Fibroblast of skin of left biceps (primary cell): ENCODE measurements around the gene ARHGAP27.
"Not testable (repeated sequence)": the region's sequence is repeated elsewhere in the genome, so short reads cannot be mapped to it uniquely, and the experiment has no call there.

ENCODE experiments used
- DNase-seq, 2 experiments: peaks; one replicate each; pipeline ENCODE4 v3.0.0-alpha.2; 2013; ENCODE audit warnings: low read depth in 2 of 2

Gene ARHGAP27, protein sequence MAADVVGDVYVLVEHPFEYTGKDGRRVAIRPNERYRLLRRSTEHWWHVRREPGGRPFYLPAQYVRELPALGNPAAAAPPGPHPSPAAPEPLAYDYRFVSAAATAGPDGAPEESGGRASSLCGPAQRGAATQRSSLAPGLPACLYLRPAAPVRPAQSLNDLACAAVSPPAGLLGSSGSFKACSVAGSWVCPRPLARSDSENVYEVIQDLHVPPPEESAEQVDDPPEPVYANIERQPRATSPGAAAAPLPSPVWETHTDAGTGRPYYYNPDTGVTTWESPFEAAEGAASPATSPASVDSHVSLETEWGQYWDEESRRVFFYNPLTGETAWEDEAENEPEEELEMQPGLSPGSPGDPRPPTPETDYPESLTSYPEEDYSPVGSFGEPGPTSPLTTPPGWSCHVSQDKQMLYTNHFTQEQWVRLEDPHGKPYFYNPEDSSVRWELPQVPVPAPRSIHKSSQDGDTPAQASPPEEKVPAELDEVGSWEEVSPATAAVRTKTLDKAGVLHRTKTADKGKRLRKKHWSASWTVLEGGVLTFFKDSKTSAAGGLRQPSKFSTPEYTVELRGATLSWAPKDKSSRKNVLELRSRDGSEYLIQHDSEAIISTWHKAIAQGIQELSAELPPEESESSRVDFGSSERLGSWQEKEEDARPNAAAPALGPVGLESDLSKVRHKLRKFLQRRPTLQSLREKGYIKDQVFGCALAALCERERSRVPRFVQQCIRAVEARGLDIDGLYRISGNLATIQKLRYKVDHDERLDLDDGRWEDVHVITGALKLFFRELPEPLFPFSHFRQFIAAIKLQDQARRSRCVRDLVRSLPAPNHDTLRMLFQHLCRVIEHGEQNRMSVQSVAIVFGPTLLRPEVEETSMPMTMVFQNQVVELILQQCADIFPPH

DNA sequence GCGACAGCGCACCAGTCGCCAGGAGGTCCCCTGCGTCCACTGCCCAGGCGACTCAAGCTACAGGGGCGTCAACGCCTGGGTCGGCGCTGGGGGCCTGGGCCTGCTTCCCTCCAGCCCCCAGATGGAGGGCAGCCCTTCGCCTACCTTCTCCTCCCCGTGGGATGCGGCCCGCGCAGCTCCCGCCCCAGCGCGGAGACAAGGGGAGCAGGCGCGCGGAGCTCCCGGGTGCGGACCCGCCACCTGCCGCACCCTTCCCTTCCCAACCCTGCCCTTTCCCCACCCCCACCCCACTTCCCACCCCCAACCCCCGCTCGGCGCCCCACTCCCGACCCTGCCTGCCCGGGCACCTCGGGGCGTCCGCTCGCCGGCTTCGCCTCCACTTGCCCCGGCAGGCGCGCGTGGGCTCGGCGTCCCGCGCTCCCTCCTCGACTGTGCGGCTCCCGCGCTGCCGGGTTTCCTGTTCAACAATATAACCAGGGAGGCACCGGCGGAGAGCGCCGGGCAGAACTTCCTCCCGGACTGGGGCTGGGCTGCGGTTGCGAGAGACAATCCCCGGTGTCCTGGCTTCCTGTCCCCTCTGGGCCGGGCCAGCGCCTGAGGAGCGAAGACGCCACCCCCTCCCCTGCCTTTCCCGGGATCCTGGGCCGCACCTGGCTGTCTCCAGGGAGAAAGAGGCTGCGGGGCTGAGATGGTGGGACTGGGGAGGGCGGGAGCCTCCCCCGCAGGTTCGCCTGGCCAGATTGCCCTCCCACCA, at the start of gene ARHGAP27:
Gene ARHGAP27, minus strand, starts transcription at position 466 of the 754 bp plus-strand sequence. CDS start 2,591 bp downstream, outside the sequence.
- DNase-seq, result no peak

DNA sequence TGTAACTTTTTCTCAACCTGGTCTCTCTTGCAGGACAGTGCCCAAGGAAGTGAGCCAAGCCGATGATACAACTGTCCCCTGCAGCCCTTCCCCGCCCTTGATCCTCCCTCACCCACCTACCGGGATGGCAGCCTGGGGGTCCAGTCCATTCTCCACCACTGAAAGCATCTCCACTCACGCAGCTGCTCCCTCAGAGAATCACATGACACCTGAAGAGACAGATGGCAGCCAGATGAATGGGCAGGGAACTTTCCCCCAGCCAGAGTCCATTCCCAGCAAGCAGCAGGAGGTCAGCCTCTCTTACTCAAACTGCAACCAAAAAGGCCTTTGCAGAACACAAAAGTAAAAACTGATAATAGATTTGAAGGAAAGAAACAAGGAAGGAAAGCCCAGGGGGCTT, 49.6 kb upstream of the ARHGAP27 start:
- DNase-seq, result not testable (repeated sequence)

DNA sequence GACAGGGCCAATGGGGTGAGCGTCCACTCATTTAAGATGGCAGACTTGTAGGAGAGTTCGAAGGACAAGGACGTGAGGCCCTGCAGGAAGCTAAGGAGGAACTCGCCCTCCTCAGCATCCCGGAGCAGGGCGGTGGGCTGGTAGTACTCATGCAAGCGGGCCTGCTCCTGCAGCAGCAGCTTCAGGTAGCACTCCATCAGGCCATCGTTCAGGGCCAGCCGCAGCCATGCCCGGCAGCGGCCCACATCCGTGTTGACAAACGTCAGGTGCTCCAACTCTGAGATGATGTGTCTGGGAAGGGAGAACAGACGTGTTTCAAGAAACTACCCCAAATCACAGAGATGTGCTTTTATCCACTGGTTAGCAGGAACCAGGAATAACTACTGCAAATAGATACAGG, 42.8 kb upstream of the ARHGAP27 start:
- DNase-seq, result not testable (repeated sequence)

DNA sequence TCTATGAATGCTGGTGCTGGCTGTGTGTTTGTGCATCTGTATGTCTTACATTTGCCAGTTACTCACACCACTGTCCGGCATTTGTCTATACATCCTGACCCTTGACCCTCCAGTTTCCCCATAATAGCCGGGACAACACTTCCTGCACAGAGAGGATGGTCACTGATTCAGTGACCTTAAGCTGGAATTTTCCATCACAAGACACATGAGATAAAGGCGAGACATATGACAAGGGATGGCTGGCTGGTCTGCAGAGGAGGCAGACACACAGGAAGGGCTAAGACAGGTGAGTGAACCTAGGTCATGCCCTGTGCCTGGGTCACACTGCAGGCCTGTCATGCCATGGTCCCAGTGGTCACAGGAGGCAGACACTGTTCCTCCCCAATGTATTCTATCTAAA, 39.6 kb upstream of the ARHGAP27 start:
- DNase-seq, result not testable (repeated sequence)

DNA sequence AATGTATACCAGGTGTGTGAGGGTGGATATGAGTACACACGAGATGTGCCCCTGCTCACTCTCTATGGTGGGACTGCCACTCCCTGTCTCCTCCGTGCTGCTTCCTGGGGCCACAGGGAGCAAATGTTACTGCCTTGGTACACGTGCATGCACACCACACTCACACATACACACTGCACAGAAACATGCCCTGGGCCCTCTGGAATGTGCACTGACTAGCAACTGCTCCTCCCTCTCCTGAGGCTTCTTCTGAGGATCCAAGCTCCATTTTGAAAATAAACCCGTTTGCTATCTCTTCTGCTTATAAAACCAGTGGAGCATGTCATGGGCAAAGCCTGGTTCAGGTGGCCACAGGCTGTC, 36.5 kb upstream of the ARHGAP27 start:
- not testable (repeated sequence) for DNase-seq

DNA sequence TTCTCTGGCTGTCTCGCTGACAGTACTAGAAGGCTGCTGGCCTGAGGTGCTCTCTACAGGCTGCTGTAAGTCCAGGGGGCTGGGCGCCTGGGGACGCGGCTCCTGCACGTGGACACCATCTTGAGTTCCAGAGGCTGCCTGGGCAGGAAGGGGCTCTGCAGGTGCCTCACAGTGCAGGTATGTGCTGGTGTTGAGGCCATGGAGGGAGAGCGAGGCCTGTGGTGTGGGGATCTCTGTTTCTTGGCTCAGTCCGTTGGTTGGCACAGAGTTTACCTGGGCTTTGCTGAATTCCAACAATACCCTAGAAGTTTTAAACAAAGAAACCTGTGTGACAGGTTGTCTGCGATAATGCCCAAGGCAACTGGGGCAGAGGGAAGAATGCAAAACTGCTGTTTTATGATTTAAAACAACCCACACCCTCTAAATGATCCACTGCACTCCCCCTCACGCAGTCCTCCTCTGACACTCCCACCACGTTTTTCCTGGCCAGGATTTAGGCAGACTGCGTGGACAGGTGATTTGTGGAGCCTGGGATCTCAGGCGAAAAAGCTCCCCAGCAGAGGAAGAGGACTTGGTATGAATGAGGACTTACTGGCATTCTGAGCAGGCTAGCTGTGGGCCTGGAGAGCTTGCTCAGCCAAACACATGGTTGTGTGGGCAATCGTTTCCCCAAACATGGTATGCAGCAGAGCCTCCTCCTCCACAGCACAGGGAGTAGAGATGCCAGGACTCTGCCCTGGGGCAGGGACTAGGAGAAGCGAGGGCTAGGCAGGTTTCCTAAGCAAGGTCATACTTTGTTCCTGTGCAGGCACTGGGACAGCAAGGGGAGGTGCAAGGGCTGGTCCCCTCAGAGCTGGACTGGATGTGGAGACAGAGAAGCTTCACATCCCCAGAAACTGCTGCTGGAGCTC, 35.9 kb upstream of the ARHGAP27 start:
- DNase-seq, result not testable (repeated sequence)

DNA sequence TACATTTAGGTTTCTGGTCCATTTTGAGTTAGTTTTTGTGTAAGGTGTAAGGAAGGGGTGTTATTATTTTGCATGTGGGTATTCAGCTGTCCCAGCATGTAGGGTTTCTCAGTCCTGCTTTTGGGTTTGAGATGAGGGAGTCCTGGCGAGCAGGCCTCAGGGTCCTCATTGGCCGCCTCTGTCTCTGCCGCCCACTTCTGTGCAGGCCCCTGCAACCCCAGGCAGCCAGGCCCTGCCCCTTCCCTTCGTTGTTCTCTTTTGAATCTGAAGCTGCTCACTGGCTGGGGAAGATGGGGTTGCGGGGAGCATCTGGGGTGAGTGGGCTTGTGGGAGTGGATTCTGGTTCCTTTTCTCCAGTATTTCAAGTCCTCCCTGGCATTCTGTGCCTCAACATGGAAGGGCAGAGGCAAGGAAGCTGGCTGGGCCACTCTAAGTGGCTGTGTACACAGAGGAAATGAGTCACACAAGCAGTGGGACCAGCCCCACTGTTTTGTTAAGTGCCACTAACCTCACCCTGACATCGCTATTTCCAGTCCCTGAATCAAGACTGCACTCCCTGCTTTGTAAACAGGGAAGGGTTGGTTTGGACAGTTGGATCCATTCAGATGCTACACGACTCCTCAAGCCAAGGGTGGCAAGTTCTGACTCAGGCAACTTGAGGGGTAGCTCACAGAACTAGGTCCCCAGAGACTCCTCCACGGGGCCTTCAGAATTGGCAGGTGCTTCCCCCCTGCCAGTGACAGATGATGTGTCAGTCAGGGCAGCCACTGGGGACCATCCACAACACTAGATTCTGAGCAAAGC, 29.1 kb upstream of the ARHGAP27 start:
- not testable (repeated sequence) for DNase-seq

DNA sequence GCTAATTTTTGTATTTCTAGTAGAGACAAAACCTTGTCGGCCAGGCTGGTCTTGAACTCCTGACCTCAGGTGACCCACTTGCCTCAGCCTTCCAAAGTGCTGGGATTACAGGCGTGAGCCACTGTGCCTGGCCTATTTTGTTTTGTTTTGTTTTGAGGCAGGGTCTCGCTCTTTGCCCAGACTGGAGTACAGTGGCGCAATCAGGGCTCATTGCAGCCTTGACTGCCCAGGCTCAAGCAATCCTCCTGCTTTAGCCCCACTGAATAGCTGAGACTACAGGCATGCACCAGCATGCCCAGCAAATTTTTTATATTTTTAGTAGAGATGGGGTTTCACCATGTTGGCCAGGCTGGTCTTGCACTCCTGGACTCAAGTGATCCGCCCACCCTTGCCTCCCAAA, 27.8 kb upstream of the ARHGAP27 start:
- not testable (repeated sequence) for DNase-seq

DNA sequence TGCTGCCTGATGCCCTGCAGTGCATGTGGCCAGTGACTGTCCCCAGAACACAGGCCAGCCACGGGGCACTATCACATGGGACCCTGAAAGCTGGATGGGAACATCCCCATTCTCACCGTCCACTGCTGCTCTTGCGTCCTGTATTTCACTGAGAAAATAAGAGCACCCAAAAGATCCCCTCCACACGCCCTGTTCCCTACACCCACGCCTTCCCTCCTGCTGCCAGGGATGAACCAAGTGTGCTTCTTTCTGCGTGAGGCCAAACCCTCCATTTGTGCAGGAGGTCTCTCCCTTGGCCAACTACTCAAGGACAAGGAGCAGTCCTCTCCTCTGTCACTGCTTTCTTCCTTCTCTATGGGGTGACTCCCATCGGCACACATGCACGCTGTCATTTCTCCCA, 21.7 kb upstream of the ARHGAP27 start:
- DNase-seq, result not testable (repeated sequence)

DNA sequence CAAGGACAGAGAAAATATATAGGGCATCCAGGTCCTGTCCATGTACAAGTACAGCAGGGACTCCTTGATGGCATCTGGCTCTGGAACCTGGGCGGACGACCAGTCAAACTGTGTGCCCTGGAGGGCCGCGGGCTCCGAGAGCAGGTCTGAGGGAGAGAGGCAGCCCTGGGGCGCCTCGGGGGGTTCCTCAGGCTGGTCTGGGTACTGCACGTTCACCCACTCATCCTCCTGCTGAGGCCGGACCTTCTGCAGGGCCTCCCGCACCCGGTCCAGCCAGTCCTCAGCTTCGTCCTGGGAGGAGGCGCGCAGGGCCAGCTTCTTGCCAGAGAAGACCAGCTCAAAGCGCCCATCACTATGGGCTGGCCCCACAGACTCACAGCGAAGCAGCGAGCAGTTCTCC, 21.1 kb upstream of the ARHGAP27 start:
- not testable (repeated sequence) for DNase-seq

DNA sequence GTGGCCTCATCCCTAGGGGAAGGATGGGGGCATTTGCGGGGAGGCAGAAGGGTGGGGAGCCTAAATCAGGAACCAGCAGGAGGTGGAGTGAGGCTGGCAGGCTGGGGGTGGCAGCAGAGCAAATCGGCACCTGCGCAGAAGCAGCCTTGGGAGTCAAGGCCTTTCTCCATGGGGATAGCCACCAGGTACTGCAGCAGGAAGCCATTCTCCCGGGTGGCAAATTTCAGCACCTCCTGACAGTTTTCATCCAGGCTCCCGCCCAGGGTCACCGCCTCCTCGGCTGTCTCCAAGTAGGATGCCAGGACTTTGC, 20.5 kb upstream of the ARHGAP27 start:
- not testable (repeated sequence) for DNase-seq

DNA sequence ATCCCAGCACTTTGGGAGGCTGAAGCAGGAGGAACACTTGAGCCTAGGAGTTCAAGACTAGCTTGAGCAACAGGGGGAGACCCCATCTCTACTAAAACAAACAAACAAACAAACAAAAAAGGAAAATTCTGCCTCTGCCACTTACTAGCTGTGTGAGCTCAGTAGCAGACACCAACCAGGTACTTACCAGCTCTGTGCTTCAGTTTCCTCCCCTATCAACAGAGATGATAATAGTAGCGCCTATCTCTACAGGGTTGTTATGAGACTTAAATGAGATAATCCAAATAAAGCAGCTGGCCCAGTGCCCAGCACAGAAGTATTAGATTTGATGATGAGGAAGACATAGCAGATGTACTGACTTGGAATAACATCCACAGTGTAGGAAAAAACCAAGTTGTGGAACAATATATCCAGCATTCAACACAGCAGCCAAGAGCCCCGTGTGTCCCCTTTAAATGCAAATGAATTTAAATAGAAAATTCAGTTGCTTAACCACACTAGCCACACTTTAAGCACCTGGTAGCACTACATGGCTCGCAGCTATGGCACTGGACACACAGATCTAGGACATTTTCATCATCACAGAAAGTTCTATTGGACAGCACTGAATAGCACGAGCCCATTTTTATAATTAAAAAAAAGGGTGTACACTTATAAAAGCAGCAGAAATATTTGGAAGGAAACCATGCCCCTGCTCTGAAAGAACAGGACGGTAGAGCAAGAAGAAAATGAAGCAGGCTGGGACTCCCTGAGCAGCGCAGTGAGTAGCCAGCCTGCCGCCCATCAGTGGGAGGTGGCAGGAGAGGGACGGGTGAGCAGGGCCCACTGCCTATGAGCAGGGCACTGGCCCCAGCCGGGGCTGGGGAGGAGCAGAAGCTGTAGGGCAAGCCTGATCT, 19.9 kb upstream of the ARHGAP27 start:
- DNase-seq, result not testable (repeated sequence)

DNA sequence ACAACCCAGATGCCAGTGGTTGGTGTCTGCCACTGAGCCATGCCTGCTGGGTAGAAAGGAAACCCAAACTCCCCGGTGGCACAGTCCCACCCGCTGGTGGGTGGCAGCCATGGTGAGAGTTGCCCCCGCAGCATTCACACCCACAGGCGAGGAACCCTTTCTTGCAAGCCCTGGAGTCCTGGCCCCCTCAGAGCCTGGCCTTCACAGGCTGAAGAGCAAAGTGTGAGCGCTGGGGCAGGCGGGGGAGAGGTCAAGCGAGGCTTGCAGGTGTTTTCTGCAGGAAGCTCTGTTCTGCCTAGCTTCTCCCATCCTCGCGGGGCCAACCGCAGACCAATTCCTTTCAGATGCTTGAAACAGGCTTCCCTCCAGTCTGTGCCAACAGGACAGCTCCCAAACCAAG, 19.0 kb upstream of the ARHGAP27 start:
- not testable (repeated sequence) for DNase-seq

DNA sequence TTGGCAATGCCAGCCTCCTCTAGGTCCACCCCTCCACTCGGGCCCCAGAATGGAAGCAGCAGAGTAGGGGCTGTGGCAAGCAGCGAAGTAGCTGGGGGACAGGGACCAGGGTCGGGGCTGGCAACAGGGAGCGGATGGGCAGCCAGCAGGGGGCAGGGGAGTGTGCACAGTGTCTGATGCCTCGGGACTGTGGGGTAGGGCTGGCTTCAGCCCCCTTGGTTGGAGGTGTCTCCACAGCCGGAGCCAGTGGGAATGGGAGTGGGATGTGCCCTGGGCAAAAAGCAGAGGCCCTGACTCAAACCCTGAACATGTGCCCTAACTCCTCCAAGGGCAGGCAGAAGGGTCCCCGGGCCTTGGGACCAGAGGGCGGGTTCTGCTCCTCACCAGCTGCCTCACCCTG, 18.5 kb upstream of the ARHGAP27 start:
- DNase-seq, result no peak

DNA sequence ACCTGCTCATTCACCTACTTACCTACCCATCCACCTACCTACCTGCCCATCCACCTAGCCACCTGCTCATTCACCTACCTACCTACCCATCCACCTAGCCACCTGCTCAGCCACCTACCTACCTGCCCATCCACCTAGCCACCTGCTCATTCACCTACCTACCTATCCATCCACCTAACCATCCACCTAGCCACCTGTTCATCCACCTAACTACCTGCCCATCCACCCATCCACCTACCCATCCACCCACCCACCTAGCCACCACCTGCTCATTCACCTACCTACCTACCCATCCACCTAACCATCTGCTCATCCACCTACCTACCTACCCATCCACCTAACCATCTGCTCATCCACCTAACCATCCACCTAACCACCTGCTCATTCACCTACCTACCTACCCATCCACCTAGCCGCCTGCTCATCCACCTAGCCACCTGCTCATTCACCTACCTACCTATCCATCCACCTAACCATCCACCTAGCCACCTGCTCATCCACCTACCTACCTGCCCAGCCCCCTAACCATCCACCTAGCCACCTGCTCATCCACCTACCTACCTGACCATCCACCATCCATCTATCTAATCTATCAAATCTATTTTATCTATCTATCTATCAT, 17.1 kb upstream of the ARHGAP27 start:
- DNase-seq, result not testable (repeated sequence)

DNA sequence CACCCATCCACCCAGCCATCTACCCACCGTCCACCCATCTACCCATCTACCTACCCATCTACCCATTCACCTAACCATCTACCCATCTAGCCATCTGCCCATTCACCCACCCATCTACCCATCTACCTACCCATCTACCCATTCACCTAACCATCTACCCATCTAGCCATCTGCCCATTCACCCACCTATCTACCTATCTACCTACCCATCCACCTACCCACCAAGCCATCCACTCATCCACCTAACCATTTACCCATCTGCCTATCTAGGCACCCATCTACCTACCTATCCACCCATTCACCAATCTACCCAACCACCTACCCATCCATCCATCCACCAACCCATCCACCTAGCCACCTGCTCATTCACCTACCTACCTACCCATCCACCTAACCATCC, 16.6 kb upstream of the ARHGAP27 start:
- not testable (repeated sequence) for DNase-seq

DNA sequence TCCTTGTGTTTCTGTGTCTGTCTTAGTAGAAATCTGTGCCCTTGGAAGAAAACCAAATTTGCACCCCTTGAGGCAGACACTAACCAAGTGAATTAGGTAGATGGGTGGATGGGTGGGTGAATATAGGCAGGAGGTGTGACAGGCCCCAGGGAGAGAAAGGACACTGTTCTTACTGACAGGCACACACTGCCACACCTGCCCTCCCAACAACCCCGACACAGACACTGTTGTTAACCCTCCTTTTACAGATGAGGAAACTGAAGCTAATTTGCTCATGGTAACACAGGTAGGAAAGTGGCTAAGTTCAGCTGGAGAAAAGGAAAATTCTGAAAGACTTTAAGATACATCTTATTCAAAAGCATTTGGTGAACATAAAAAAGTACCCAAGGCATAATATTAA, 15.8 kb upstream of the ARHGAP27 start:
- not testable (repeated sequence) for DNase-seq

DNA sequence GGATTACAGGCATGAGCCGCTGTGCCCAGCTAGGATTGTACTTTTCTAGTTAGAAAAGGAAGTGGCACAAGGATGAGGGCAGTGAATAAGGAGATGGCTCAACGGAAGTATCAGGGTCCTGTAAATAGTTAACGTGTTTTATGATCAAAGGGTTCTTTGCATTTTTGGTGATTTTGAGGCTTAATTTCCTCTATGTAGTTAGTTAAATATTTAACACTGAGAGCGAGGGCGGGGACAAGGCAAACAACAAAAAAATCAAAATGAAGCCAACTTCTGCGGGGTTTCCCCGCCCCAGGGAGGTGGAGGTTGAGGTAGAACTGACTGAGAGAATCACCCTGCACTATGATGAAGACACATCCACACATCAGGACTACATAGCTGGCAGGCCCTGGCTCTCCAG, 15.4 kb upstream of the ARHGAP27 start:
- DNase-seq, result not testable (repeated sequence)

DNA sequence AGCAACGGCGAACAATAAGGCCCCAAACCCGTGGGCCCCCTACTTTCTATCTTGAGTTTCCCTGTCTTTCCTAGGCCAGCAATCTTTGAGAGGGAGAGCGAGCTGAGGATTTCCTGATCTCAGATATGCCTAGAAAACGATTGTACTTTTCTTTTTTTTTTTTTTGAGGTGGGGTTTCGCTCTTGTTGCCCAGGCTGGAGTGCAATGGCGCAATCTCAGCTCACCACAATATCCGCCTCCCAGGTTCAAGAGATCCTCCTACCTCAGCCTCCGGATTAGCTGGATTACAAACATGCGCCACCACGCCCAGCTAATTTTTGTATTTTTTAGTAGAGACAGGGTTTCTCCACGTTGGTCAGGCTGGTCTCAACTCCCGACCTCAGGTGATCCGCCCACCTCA, 15.0 kb upstream of the ARHGAP27 start:
- DNase-seq, result not testable (repeated sequence)
